ENCODE data around the gene COPS7A. TPM values are rescaled to one million over a fixed set of nuclear protein-coding genes. Genes with fewer than 3 reads are reported as not detected.
"Not testable (repeated sequence)": the region's sequence is repeated elsewhere in the genome, so short reads cannot be mapped to it uniquely, and the experiment has no call there.

COPS7A gene
- total and polyA plus RNA-seq, 2 donors = 28.0 to 39.8 TPM

DNA sequence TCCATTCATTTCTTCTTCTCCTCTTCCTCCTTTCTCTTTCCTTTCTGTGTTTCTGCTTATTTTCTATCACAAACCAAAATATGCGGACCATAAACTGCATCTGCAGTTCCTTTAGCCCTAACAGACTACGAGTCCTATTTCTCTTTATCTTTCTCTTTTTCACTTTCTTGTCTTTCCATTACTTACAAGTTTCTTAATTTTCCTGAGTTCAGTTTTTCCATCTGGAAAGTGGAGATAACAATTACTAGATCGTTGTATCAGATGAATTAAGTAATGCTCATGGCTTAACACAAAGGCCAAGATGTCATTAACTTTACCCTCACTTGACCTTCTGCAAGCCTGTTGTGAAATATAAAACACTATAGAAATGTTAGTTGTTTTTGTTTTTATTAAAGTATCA, 983 bp upstream of the COPS7A start:
- Histone ChIP-seq H3K9me3 (ENCODE audit: control insufficient read depth in 2 of 2, insufficient read depth in 1 of 2, low read length in 1 of 2) (peaks cover 0 to 4% of the 10 kb centered on the region in 2 donors), H3K27ac (ENCODE audit: low read depth in 1 of 2, low read length in 1 of 2) (no peak overlapping the region), H3K4me1 (ENCODE audit: control insufficient read depth in 2 of 2, insufficient read depth in 2 of 2, low read length in 2 of 2) (peaks cover 6 to 9% of the 10 kb centered on the region in 2 donors), H3K4me3 (ENCODE audit: low read length in 2 of 2) (no peak overlapping the region), H3K36me3 (ENCODE audit: control insufficient read depth in 2 of 2, insufficient read depth in 2 of 2, low read length in 1 of 2) (peaks cover under 1 to 10% of the 10 kb centered on the region in 2 donors), H3K27me3 (ENCODE audit: control insufficient read depth in 2 of 2, insufficient read depth in 1 of 2, low read length in 1 of 2) (peaks cover 0 to 2% of the 10 kb centered on the region in 2 donors)
- DNase-seq (ENCODE audit: low read depth in 6 of 9, low spot score in 9 of 9) = no peak
- 85% methylated on average over 3 of the region's 3 CpGs for WGBS

DNA sequence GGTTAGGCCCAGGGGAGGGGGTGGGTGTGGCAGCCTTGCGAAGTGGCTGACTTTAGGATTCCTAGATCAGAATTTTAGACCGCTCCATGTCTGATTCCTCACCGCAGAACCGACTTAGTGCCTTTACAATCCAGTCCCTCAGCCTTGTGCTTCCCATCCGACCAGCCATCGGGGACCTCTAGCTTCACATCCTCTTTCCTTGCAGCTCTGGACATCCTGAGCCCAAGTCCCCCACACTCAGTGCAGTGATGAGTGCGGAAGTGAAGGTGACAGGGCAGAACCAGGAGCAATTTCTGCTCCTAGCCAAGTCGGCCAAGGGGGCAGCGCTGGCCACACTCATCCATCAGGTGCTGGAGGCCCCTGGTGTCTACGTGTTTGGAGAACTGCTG, 557 bp downstream of the COPS7A start:
- Histone ChIP-seq H3K27ac (ENCODE audit: low read depth in 1 of 2, low read length in 1 of 2) (peak overlapping the region; percentile 64 to 86), H3K4me3 (ENCODE audit: low read length in 2 of 2) (peak overlapping the region; percentile 48 to 68), H3K9me3 (ENCODE audit: control insufficient read depth in 2 of 2, insufficient read depth in 1 of 2, low read length in 1 of 2) (peaks cover 0 to 4% of the 10 kb centered on the region in 2 donors), H3K27me3 (ENCODE audit: control insufficient read depth in 2 of 2, insufficient read depth in 1 of 2, low read length in 1 of 2) (peaks cover 0 to 2% of the 10 kb centered on the region in 2 donors), H3K4me1 (ENCODE audit: control insufficient read depth in 2 of 2, insufficient read depth in 2 of 2, low read length in 2 of 2) (peaks cover 6 to 9% of the 10 kb centered on the region in 2 donors), H3K36me3 (ENCODE audit: control insufficient read depth in 2 of 2, insufficient read depth in 2 of 2, low read length in 1 of 2) (peaks cover 14 to 24% of the 10 kb centered on the region in 2 donors)
- DNase-seq (ENCODE audit: low read depth in 6 of 9, low spot score in 9 of 9) = peak in 2 of 9 donors; percentile 25 to 28
- 10% methylated on average over 10 of the region's 10 CpGs for WGBS

DNA sequence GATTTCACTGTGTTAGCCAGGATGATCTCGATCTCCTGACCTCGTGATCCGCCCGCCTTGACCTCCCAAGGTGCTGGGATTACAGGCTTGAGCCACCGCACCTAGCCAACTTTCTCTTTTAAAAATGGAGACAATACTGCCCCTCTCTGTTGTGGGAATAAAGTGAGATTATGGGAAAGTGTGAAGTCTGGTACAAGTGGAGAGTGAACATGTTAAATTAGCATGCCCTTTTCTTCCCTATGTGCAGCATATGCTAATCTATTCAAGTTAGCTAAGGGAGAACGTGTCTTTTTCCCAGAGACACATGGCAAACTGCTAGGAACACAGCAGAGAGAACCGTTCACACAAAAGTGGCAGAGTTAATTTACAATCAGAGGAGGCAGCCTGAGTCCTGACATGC, 1.5 kb downstream of the COPS7A start:
- peaks cover 6 to 9% of the 10 kb centered on the region in 2 donors for H3K4me1 ChIP-seq (ENCODE audit: control insufficient read depth in 2 of 2, insufficient read depth in 2 of 2, low read length in 2 of 2)
- H3K27ac ChIP-seq (ENCODE audit: low read depth in 1 of 2, low read length in 1 of 2) = no peak overlapping the region
- WGBS = 98% methylated on average over 7 of the region's 7 CpGs
- no peak for DNase-seq (ENCODE audit: low read depth in 6 of 9, low spot score in 9 of 9)
- H3K27me3 ChIP-seq (ENCODE audit: control insufficient read depth in 2 of 2, insufficient read depth in 1 of 2, low read length in 1 of 2) = peaks cover 0 to 2% of the 10 kb centered on the region in 2 donors
- no peak overlapping the region for H3K4me3 ChIP-seq (ENCODE audit: low read length in 2 of 2)
- peaks cover 23 to 33% of the 10 kb centered on the region in 2 donors for H3K36me3 ChIP-seq (ENCODE audit: control insufficient read depth in 2 of 2, insufficient read depth in 2 of 2, low read length in 1 of 2)
- H3K9me3 ChIP-seq (ENCODE audit: control insufficient read depth in 2 of 2, insufficient read depth in 1 of 2, low read length in 1 of 2) = peaks cover 0 to 4% of the 10 kb centered on the region in 2 donors

DNA sequence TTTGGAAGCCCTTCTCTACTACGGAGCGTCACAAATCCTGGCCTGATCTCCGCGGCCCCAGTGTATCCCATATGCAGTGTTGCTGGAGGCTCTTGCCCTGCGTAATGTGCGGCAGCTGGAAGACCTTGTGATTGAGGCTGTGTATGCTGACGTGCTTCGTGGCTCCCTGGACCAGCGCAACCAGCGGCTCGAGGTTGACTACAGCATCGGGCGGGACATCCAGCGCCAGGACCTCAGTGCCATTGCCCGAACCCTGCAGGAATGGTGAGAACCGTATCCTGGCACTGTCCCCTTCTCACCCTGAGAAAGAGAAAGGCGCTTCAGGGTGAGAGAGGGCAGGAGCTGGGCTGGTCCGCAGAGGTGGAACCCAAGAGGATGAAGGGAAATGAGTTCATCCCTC, 5.3 kb downstream of the COPS7A start:
- Histone ChIP-seq H3K27ac (ENCODE audit: low read depth in 1 of 2, low read length in 1 of 2) (no peak overlapping the region), H3K9me3 (ENCODE audit: control insufficient read depth in 2 of 2, insufficient read depth in 1 of 2, low read length in 1 of 2) (peaks cover 0 to 4% of the 10 kb centered on the region in 2 donors), H3K4me1 (ENCODE audit: control insufficient read depth in 2 of 2, insufficient read depth in 2 of 2, low read length in 2 of 2) (peaks cover 6 to 9% of the 10 kb centered on the region in 2 donors), H3K27me3 (ENCODE audit: control insufficient read depth in 2 of 2, insufficient read depth in 1 of 2, low read length in 1 of 2) (no peaks in the 10 kb centered on the region), H3K4me3 (ENCODE audit: low read length in 2 of 2) (no peak overlapping the region), H3K36me3 (ENCODE audit: control insufficient read depth in 2 of 2, insufficient read depth in 2 of 2, low read length in 1 of 2) (peaks cover 38 to 54% of the 10 kb centered on the region in 2 donors)
- no peak for DNase-seq (ENCODE audit: low read depth in 6 of 9, low spot score in 9 of 9)
- WGBS = 98% methylated on average over 18 of the region's 18 CpGs

DNA sequence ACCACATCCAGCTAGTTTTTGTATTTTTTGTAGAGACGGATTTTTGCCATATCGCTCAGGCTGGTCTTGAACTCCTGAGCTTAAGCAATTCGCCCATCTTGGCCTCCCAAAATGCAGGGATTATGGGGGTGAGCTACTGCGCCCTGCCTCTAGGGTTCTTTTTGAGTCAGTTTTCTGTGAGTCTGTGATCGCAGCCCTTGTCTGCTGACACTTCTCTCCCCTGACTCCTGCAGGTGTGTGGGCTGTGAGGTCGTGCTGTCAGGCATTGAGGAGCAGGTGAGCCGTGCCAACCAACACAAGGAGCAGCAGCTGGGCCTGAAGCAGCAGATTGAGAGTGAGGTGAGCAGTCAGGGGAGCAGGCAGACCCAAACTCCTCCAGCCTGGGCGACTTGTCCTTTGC, 6.3 kb downstream of the COPS7A start:
- no peaks in the 10 kb centered on the region for H3K27me3 ChIP-seq (ENCODE audit: control insufficient read depth in 2 of 2, insufficient read depth in 1 of 2, low read length in 1 of 2)
- no peak overlapping the region for H3K4me3 ChIP-seq (ENCODE audit: low read length in 2 of 2)
- H3K27ac ChIP-seq (ENCODE audit: low read depth in 1 of 2, low read length in 1 of 2) = no peak overlapping the region
- no peak for DNase-seq (ENCODE audit: low read depth in 6 of 9, low spot score in 9 of 9)
- 97% methylated on average over 8 of the region's 8 CpGs for WGBS
- no peaks in the 10 kb centered on the region for H3K9me3 ChIP-seq (ENCODE audit: control insufficient read depth in 2 of 2, insufficient read depth in 1 of 2, low read length in 1 of 2)
- peaks cover 43 to 58% of the 10 kb centered on the region in 2 donors for H3K36me3 ChIP-seq (ENCODE audit: control insufficient read depth in 2 of 2, insufficient read depth in 2 of 2, low read length in 1 of 2)
- H3K4me1 ChIP-seq (ENCODE audit: control insufficient read depth in 2 of 2, insufficient read depth in 2 of 2, low read length in 2 of 2) = no peaks in the 10 kb centered on the region

DNA sequence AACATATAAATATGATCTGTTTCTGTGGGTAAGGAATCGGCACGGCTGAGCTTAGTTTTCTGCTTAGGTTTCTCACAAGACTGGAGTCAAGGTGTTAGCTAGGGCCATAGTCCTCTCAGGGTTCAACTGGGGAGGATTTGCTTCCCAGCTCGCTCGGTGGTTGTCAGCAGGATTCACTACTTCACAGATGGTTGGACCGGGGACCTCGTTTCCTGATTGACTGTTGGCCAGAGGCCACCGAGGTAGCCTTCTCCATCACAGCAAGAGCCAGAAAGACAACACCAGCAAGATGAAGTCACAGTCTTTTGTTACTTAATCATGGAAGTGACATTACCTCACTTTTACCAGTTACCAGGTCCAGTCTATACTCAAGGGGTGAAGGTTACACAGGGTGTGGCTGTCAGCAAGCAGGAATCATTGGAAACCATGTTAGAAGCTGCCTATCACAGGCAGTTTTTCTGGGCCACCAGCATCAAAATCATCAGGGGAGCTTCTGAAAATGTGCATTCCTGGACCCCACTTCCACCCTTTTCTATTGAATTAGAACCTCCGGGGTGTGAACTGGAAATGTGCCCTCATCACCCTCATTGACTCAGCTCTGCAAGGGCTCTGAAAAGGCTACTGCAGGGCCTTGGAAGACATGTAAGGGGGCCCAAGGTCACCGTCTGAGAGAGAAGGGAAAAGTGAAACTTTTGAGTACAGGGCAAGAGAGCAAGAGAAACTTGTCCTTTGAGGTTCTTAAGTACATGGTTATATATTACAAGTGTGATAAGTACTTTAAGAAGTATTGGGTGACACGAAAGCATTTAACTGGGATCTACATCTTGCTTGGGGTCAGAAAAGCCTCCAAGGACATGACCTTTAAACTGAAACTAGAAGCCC, 10.9 kb downstream of the COPS7A start:
- Histone ChIP-seq H3K27ac (ENCODE audit: low read depth in 1 of 2, low read length in 1 of 2) (no peak overlapping the region), H3K9me3 (ENCODE audit: control insufficient read depth in 2 of 2, insufficient read depth in 1 of 2, low read length in 1 of 2) (no peaks in the 10 kb centered on the region)
- 97% methylated on average over 10 of the region's 10 CpGs for WGBS

DNA sequence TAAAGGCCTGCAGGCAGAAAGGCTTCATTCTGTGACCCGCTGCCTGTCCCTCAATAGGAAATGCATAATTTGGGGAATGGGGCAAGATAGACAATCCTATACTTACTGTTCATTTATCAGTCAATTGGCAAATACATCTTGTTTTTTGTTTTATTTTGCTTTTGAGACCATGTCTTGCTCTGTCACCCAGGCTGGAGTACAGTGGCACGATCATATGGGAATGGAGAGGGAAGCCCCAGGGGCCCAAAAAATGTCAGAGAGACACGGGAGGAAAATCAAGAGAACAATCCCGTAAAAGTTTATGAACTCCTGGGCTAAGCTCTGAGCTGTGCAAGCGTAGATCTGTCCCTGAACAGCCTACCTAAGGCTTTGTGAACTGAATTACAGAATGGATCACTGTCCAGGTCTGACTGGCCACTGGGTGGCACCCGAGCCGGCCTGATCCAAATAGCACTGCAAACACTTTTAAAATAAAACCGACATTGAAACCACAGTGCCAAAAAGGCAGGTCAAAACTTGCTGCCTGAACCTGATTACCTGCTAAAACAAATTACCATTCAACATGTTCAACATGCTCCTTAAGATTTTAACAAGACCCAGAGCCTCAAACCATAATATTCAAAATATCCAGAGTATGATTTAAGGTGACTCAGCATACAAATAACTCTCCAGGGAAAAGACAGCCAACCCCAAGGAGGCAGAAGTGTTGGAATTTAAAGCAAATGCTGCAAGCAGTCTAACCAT, 11.8 kb downstream of the COPS7A start:
- H3K4me1 ChIP-seq (ENCODE audit: control insufficient read depth in 2 of 2, insufficient read depth in 2 of 2, low read length in 2 of 2) = no peaks in the 10 kb centered on the region
- WGBS = 61% methylated on average over 8 of the region's 8 CpGs
- H3K27me3 ChIP-seq (ENCODE audit: control insufficient read depth in 2 of 2, insufficient read depth in 1 of 2, low read length in 1 of 2) = no peaks in the 10 kb centered on the region
- no peak overlapping the region for H3K4me3 ChIP-seq (ENCODE audit: low read length in 2 of 2)
- H3K27ac ChIP-seq (ENCODE audit: low read depth in 1 of 2, low read length in 1 of 2) = no peak overlapping the region
- peaks cover 17 to 21% of the 10 kb centered on the region in 2 donors for H3K36me3 ChIP-seq (ENCODE audit: control insufficient read depth in 2 of 2, insufficient read depth in 2 of 2, low read length in 1 of 2)
- peak in 1 of 9 donors; percentile 37 for DNase-seq (ENCODE audit: low read depth in 6 of 9, low spot score in 9 of 9)
- no peaks in the 10 kb centered on the region for H3K9me3 ChIP-seq (ENCODE audit: control insufficient read depth in 2 of 2, insufficient read depth in 1 of 2, low read length in 1 of 2)

More for the DNA sequence above, 10.9 kb downstream of the COPS7A start:
- Histone ChIP-seq H3K4me1 (ENCODE audit: control insufficient read depth in 2 of 2, insufficient read depth in 2 of 2, low read length in 2 of 2) (no peaks in the 10 kb centered on the region), H3K27me3 (ENCODE audit: control insufficient read depth in 2 of 2, insufficient read depth in 1 of 2, low read length in 1 of 2) (no peaks in the 10 kb centered on the region), H3K36me3 (ENCODE audit: control insufficient read depth in 2 of 2, insufficient read depth in 2 of 2, low read length in 1 of 2) (peaks cover 25 to 30% of the 10 kb centered on the region in 2 donors), H3K4me3 (ENCODE audit: low read length in 2 of 2) (no peak overlapping the region)
- no peak for DNase-seq (ENCODE audit: low read depth in 6 of 9, low spot score in 9 of 9)

DNA sequence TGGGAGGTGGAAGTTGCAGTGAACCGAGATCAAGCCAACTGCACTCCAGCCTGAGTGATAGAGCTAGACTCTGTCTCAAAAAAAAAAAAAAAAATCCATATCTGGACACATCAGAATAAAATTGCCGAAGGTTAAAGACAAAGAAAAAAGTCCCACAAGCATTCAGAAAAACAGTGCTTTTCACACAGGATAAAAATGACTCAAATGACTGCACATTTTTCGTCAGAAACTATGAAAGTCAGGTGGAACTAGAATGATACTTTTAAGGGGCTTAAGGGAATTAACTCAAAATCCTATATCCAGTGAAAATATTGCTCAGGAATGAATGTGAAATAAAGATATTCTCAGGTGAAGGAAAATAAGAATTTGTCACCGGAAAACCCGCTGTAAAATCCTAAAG, 12.9 kb downstream of the COPS7A start:
- Histone ChIP-seq H3K4me3 (ENCODE audit: low read length in 2 of 2) (no peak overlapping the region), H3K36me3 (ENCODE audit: control insufficient read depth in 2 of 2, insufficient read depth in 2 of 2, low read length in 1 of 2) (peaks cover 8 to 11% of the 10 kb centered on the region in 2 donors), H3K4me1 (ENCODE audit: control insufficient read depth in 2 of 2, insufficient read depth in 2 of 2, low read length in 2 of 2) (no peaks in the 10 kb centered on the region), H3K9me3 (ENCODE audit: control insufficient read depth in 2 of 2, insufficient read depth in 1 of 2, low read length in 1 of 2) (no peaks in the 10 kb centered on the region), H3K27me3 (ENCODE audit: control insufficient read depth in 2 of 2, insufficient read depth in 1 of 2, low read length in 1 of 2) (no peaks in the 10 kb centered on the region), H3K27ac (ENCODE audit: low read depth in 1 of 2, low read length in 1 of 2) (no peak overlapping the region)
- WGBS = 98% methylated on average over 5 of the region's 5 CpGs
- no peak for DNase-seq (ENCODE audit: low read depth in 6 of 9, low spot score in 9 of 9)

DNA sequence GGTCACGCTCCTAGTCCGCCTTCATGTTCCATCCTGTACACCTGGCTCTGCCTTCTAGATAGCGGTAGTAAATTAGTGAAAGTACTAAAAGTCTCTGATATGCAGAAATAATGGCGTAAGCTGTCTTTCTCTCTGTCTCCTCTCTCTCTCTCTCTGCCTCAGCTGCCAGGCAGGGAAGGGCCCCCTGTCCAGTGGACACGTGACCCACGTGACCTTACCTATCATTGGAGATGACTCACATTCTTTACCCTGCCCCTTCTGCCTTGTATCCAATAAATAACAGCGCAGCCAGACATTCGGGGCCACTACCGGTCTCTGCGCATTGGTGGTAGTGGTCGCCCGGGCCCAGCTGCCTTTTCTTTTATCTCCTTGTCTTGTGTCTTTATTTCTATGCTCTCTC, 18.2 kb downstream of the COPS7A start:
- Histone ChIP-seq H3K4me1 (ENCODE audit: control insufficient read depth in 2 of 2, insufficient read depth in 2 of 2, low read length in 2 of 2) (peaks cover 0 to 17% of the 10 kb centered on the region in 2 donors), H3K36me3 (ENCODE audit: control insufficient read depth in 2 of 2, insufficient read depth in 2 of 2, low read length in 1 of 2) (peaks cover 7 to 16% of the 10 kb centered on the region in 2 donors)
- H3K27ac ChIP-seq (ENCODE audit: low read depth in 1 of 2, low read length in 1 of 2); H3K9me3 ChIP-seq (ENCODE audit: control insufficient read depth in 2 of 2, insufficient read depth in 1 of 2, low read length in 1 of 2); DNase-seq (ENCODE audit: low read depth in 6 of 9, low spot score in 9 of 9); H3K27me3 ChIP-seq (ENCODE audit: control insufficient read depth in 2 of 2, insufficient read depth in 1 of 2, low read length in 1 of 2); H3K4me3 ChIP-seq (ENCODE audit: low read length in 2 of 2): not testable (repeated sequence)
- 92% methylated on average over 12 of the region's 12 CpGs for WGBS
